ENCODE results near the gene SENP8. TPM values are rescaled to one million over a fixed set of nuclear protein-coding genes. Genes with fewer than 3 reads are reported as not detected.

SENP8 gene
- total and polyA plus RNA-seq, 12 donors: 1.8 to 8.8 (median 6.6) TPM

DNA sequence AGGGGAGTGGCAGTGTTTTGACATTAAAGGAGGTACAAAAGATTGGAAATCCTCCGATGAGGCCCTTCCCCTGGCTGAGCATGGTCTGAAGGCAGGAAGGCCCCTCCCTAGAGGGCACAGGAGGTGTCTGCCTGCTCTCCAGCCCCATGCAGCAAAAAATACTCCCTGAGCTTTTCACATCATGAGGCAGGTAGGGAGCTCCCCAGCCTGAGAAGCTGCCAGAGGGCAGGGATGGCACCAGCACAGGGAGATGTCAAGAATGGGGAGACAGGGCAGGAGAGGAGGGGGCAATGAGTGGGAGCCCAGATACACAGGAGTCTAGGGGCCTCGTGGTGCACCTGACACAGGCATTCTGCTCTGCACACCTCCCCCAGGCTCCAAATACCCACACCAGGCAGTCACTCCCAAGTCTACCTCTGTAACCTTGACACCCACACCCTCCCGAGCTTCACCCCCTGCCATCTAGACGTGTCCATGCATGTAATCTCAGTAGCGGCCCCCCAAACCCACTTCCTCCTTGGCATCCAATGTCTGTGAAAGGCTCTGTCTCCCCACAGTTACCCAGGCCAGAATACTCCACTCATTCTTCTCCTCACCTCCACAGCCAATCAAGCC, 56.5 kb downstream of the SENP8 start:
- peak in 1 of 8 donors; percentile 9 for ATAC-seq
- no peaks in the 10 kb centered on the region for H3K9me3 ChIP-seq
- no peaks in the 10 kb centered on the region for H3K36me3 ChIP-seq
- intact Hi-C loops (cut with DNase I): no loop called here
- no peaks in the 10 kb centered on the region for H3K27me3 ChIP-seq
- WGBS, 2 donors: 69 to 78% methylated on average over 5 of the region's 5 CpGs
- H3K4me3 ChIP-seq: no peak overlapping the region
- TF ChIP-seq, protein P1, sequence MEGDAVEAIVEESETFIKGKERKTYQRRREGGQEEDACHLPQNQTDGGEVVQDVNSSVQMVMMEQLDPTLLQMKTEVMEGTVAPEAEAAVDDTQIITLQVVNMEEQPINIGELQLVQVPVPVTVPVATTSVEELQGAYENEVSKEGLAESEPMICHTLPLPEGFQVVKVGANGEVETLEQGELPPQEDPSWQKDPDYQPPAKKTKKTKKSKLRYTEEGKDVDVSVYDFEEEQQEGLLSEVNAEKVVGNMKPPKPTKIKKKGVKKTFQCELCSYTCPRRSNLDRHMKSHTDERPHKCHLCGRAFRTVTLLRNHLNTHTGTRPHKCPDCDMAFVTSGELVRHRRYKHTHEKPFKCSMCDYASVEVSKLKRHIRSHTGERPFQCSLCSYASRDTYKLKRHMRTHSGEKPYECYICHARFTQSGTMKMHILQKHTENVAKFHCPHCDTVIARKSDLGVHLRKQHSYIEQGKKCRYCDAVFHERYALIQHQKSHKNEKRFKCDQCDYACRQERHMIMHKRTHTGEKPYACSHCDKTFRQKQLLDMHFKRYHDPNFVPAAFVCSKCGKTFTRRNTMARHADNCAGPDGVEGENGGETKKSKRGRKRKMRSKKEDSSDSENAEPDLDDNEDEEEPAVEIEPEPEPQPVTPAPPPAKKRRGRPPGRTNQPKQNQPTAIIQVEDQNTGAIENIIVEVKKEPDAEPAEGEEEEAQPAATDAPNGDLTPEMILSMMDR (IDR thresholded peaks at IDR 0.05): no peak
- no peak for DNase-seq
- H3K4me1 ChIP-seq: peaks cover 0 to 5% (median 3%) of the 10 kb centered on the region in 9 donors
- H3K27ac ChIP-seq: no peak overlapping the region

DNA sequence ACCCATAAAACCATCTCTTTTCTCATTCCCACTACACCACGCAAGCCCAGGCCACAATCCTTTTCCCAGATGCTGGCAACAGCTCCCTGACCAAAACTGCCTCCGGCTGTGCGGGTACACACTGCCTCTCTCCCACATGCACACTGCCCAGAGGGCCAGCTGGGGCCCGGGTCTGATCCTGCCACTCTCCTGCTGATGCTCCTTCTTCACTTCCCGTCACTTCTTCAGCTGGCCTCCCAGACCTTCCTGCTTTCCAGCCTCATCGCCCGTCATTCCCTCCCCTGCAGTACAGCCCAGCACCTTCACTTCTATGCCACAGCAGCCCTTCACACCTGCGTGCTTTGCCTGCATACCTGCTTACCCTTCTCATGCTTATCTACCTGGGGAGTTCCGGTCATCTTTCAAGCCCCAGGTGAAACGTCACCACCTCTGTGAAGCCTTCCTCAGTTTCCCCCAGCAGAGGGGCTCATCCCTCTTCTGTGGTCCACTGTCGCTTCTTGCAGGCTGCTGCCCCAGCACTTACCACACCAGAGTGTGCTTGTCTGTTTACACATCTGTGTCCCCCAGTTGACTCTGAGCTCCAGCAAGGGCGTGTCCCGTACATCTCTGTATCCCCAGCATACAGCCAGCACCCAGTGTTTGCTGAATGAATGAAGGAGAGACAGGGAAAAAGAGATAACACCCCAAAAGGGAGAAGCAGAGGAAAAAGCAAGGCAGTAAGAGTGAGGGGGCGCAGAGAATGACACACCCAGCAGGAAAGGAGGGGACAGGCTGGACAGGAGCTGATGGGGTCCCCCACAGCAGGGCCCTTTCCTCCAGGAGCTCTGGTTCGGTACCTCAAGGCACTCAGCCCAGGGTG, 57.2 kb downstream of the SENP8 start:
- H3K27ac ChIP-seq: no peak overlapping the region
- ATAC-seq (no peak), DNase-seq (no peak)
- H3K36me3 ChIP-seq: no peaks in the 10 kb centered on the region
- TF ChIP-seq, protein P1 (IDR thresholded peaks at IDR 0.05): no peak
- no peak overlapping the region for H3K4me3 ChIP-seq
- H3K9me3 ChIP-seq: no peaks in the 10 kb centered on the region
- intact Hi-C loops (cut with DNase I): no loop called here
- 90 to 93% methylated on average over 15 of the region's 15 CpGs for WGBS, 2 donors
- peaks cover 1 to 12% (median 10%) of the 10 kb centered on the region in 9 donors for H3K4me1 ChIP-seq
- H3K27me3 ChIP-seq: no peaks in the 10 kb centered on the region

DNA sequence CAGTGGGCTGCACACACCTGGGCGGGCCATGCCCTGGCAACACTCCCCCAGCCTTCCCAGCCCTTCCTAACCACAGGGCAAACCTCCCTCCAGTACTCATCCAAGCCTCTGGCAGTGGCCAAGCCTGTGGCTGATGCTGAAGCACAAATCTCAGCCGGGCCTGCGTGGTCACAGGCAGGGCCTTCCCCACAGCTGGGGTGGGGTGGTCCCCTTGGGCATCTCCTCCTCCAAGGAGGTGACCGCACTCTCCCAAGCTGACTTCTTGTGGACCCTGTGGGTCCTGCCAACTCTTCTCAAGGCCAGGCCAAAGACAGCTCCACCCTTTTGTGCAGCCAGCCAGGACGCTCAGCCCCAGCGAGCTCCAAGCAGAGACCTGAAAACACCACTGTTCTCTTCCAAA, 58.0 kb downstream of the SENP8 start:
- Histone ChIP-seq H3K27me3 (peaks cover 0 to 7% (median 0%) of the 10 kb centered on the region in 7 donors), H3K36me3 (no peaks in the 10 kb centered on the region), H3K4me1 (peaks cover 3 to 18% (median 12%) of the 10 kb centered on the region in 9 donors), H3K27ac (no peak overlapping the region), H3K4me3 (no peak overlapping the region), H3K9me3 (no peaks in the 10 kb centered on the region)
- TF ChIP-seq, protein P1 (IDR thresholded peaks at IDR 0.05): no peak
- ATAC-seq (peak in 2 of 8 donors; percentile 34 to 49), DNase-seq (no peak)
- 75 to 85% methylated on average over 6 of the region's 6 CpGs for WGBS, 2 donors
- intact Hi-C loops (cut with DNase I): no loop called here

DNA sequence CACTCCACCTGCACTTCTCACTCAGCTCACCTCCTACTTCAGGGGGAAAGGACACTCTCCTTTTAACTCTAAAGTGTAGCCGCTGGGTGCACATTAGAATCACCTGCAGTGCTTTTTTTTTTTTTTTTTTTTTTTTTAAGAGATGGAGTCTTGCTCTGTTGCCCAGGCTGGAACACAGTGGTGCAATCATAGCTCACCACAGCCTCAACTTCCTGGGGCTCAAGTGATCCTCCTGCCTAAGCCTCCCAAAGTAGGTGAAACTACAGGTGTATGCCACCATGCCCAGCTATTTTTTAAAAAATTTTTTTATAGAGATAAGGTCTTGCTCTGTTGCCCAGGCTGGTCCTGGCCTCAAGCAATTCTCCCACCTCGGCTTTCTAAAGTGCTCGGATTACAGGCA, 58.5 kb downstream of the SENP8 start:
- H3K9me3 ChIP-seq: no peaks in the 10 kb centered on the region
- ATAC-seq: no peak
- DNase-seq: no peak
- no peak overlapping the region for H3K27ac ChIP-seq
- WGBS, 2 donors: 84 to 90% methylated on average over 3 of the region's 3 CpGs
- intact Hi-C loops (cut with DNase I): no loop called here
- H3K4me1 ChIP-seq: peaks cover 3 to 18% (median 12%) of the 10 kb centered on the region in 9 donors
- peaks cover 0 to 7% (median 0%) of the 10 kb centered on the region in 7 donors for H3K27me3 ChIP-seq
- H3K36me3 ChIP-seq: no peaks in the 10 kb centered on the region
- TF ChIP-seq, protein P1 (IDR thresholded peaks at IDR 0.05): no peak
- H3K4me3 ChIP-seq: no peak overlapping the region
